Right ventricle myocardium inferior (tissue), 1 donor: ENCODE results near the gene CPLX3. TPM values are rescaled to one million over a fixed set of nuclear protein-coding genes. Genes with fewer than 3 reads are reported as not detected.

ENCODE experiments used
- ATAC-seq: fragments of 200-7000 bp; cut with Tn5 transposase; one replicate; pipeline ENCODE4 v1.9.1; 2020; ENCODE audit warnings: mild to moderate bottlenecking, moderate library complexity
- DNase-seq: peaks from one replicate; pipeline ENCODE4 v3.0.0; 2021; ENCODE audit errors: missing footprints
- intact Hi-C: fragments of 100-400 bp; cut with DNase I; formaldehyde crosslinking; loops from one replicate; pipeline ENCODE4 v1.11.0; 2022
- total RNA-seq: library from RNA; stranded (reverse); fragmentation: NEBNext Ultra II Directional; extraction: Animal tissue kit (Norgen Biotek cat#: 25700); gene quantifications from one replicate; pipeline ENCODE4 v1.2.1, GENCODE V29; 2021
- donor health status: DM: no; HTN: yes; CAD: no; lungs with severe emphysema.

CPLX3 gene
- total RNA-seq, 1 donor from 2014 or later, result 2.8 TPM

- intact Hi-C loops, result no loop called here
- DNase-seq, result peak; percentile 31
- ATAC-seq, result no peak
Observed at GRCh38 chr15:74820056-74820455, 6.4 kb upstream of the CPLX3 start.

GRCh38 chr15:74821091-74821789 lies 5.2 kb upstream of the CPLX3 start:
- intact Hi-C loops, result no loop called here
- ATAC-seq, result no peak
- peak; percentile 35 for DNase-seq

GRCh38 chr15:74821790-74822158 lies 4.7 kb upstream of the CPLX3 start:
- intact Hi-C loops, result no loop called here
- ATAC-seq, result no peak
- DNase-seq, result peak; percentile 54

GRCh38 chr15:74822233-74822632 lies 4.2 kb upstream of the CPLX3 start:
- intact Hi-C loops, result no loop called here
- DNase-seq (peak; percentile 32), ATAC-seq (no peak)

- no peak for ATAC-seq
- intact Hi-C loops, result no loop called here
- DNase-seq, result no peak
Observed at GRCh38 chr15:74823324-74823723, 3.1 kb upstream of the CPLX3 start.

- intact Hi-C loops, result no loop called here
- DNase-seq (no peak), ATAC-seq (no peak)
Observed at GRCh38 chr15:74824976-74825375, 1.5 kb upstream of the CPLX3 start.

GRCh38 chr15:74825866-74826265 lies 561 bp upstream of the CPLX3 start:
- no peak for ATAC-seq
- DNase-seq, result no peak
- intact Hi-C loops, result no loop called here

GRCh38 chr15:74826921-74827320 lies 494 bp downstream of the CPLX3 start:
- DNase-seq (no peak), ATAC-seq (no peak)
- intact Hi-C loops, result no loop called here

GRCh38 chr15:74827614-74828013 lies 1.2 kb downstream of the CPLX3 start:
- no peak for ATAC-seq
- DNase-seq, result no peak
- intact Hi-C loops, result no loop called here

GRCh38 chr15:74828835-74829234 lies 2.4 kb downstream of the CPLX3 start:
- no peak for DNase-seq
- intact Hi-C loops, result no loop called here
- no peak for ATAC-seq

GRCh38 chr15:74829486-74829885 lies 3.1 kb downstream of the CPLX3 start:
- intact Hi-C loops, result no loop called here
- ATAC-seq (no peak), DNase-seq (no peak)

- no peak for DNase-seq
- no peak for ATAC-seq
- intact Hi-C loops, result loop anchor here (5.0 kb wide), 1 partner anchor 48 kb away; the partner anchor contains the start of gene CSK
Observed at GRCh38 chr15:74829991-74830390, 3.6 kb downstream of the CPLX3 start.

- no peak for DNase-seq
- ATAC-seq, result peak; percentile 77
- intact Hi-C loops, result loop anchor here (5.0 kb wide), 1 partner anchor 49 kb away; the partner anchor contains the start of gene CSK
Observed at GRCh38 chr15:74830868-74831267, 4.4 kb downstream of the CPLX3 start.

GRCh38 chr15:74831813-74832495 lies 5.5 kb downstream of the CPLX3 start:
- intact Hi-C loops, result loop anchor here (5.0 kb wide), 1 partner anchor 50 kb away; the partner anchor contains the start of gene CSK
- peak; percentile 6 for ATAC-seq
- no peak for DNase-seq

GRCh38 chr15:74832826-74833225 lies 6.4 kb downstream of the CPLX3 start:
- ATAC-seq (no peak), DNase-seq (no peak)
- intact Hi-C loops, result loop anchor here (5.0 kb wide), 1 partner anchor 51 kb away; the partner anchor contains the start of gene CSK

GRCh38 chr15:74833376-74834107 lies 7.1 kb downstream of the CPLX3 start:
- intact Hi-C loops, result loop anchor here (2.0 to 5.0 kb wide), 2 partner anchors 51 to 63 kb away; partner anchors contain the start of gene CSK
- DNase-seq (no peak), ATAC-seq (no peak)

GRCh38 chr15:74835312-74835823 lies 8.9 kb downstream of the CPLX3 start:
- no peak for ATAC-seq
- intact Hi-C loops, result loop anchor here (2.0 kb wide), 1 partner anchor 65 kb away; no protein-coding TSS in a partner anchor
- peak; percentile 81 for DNase-seq

GRCh38 chr15:74836846-74837245 lies 10.4 kb downstream of the CPLX3 start:
- no peak for DNase-seq
- intact Hi-C loops, result no loop called here
- no peak for ATAC-seq

- ATAC-seq, result no peak
- no peak for DNase-seq
- intact Hi-C loops, result no loop called here
Observed at GRCh38 chr15:74837482-74838136, 11.2 kb downstream of the CPLX3 start.
